HL-60 (cell line): Measurements from ENCODE around the gene WTIP.
"Not testable (repeated sequence)": the region's sequence is repeated elsewhere in the genome, so short reads cannot be mapped to it uniquely, and the experiment has no call there.

ENCODE experiments used
- DNase-seq, 2 experiments: peaks; one replicate each; pipeline ENCODE4 v3.0.0-alpha.2; 2010 to 2020; ENCODE audit warnings: low read depth in 1 of 2, low spot score in 1 of 2
- H3K27ac ChIP-seq: fragments of 250-450 bp; sonication (Bioruptor Pico); replicated peaks from 2 replicates; pipeline ENCODE4 v1.5.1; 2020; ENCODE audit warnings: mild to moderate bottlenecking, moderate library complexity
- H3K27me3 ChIP-seq: fragments of 250-450 bp; sonication (Bioruptor Pico); 2 replicates; pipeline ENCODE4 v1.5.1; 2021; ENCODE audit warnings: mild to moderate bottlenecking, moderate library complexity; ENCODE audit not compliant: insufficient read depth, poor library complexity, severe bottlenecking
- H3K4me3 ChIP-seq: replicated peaks from 2 replicates; pipeline ENCODE4 v1.5.1; 2011; ENCODE audit warnings: mild to moderate bottlenecking, control low read depth, low read length; ENCODE audit not compliant: insufficient read depth
- GABPA ChIP-seq: IDR thresholded peaks from 2 replicates; pipeline ENCODE4 v1.6.1; 2012; ENCODE audit warnings: low read depth
- POLR2AphosphoS5 ChIP-seq: IDR thresholded peaks from 2 replicates; pipeline ENCODE4 v1.6.1; 2012; ENCODE audit warnings: low read depth
- REST ChIP-seq: IDR thresholded peaks from 2 replicates; pipeline ENCODE4 v1.6.1; 2012; ENCODE audit warnings: low read depth; ENCODE audit not compliant: insufficient replicate concordance
- SPI1 ChIP-seq: IDR thresholded peaks from 2 replicates; pipeline ENCODE4 v1.6.1; 2012; ENCODE audit warnings: low read depth, mild to moderate bottlenecking, borderline replicate concordance
- TF ChIP-seq, protein P1 (sequence below): IDR thresholded peaks from one replicate; pipeline ENCODE4 v1.5.1; 2011; ENCODE audit warnings: low read length, control low read depth, inconsistent platforms; ENCODE audit not compliant: insufficient read depth

The WTIP gene

DNA sequence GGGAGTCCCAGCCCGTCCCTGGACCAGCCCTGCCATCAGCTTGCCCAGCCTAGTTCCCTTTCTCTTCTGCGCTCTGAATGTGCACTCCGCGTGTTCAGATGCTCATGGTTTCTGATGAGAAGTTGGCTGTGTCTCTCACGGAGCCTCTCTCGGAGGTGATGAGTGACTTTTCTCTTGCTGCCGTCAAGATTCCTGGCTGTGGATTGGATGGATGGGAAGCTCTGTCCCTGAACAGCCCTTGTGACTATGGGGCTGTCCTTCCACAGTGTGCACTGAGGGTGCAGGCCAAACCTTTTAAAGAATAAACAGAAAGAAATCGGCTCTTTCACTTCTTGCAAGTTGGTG lies 24.4 kb downstream of the WTIP start:
- no peak for DNase-seq
- peaks cover 3% of the 10 kb centered on the region for H3K27me3 ChIP-seq
- no peak for TF ChIP-seq GABPA
- TF ChIP-seq, protein P1, sequence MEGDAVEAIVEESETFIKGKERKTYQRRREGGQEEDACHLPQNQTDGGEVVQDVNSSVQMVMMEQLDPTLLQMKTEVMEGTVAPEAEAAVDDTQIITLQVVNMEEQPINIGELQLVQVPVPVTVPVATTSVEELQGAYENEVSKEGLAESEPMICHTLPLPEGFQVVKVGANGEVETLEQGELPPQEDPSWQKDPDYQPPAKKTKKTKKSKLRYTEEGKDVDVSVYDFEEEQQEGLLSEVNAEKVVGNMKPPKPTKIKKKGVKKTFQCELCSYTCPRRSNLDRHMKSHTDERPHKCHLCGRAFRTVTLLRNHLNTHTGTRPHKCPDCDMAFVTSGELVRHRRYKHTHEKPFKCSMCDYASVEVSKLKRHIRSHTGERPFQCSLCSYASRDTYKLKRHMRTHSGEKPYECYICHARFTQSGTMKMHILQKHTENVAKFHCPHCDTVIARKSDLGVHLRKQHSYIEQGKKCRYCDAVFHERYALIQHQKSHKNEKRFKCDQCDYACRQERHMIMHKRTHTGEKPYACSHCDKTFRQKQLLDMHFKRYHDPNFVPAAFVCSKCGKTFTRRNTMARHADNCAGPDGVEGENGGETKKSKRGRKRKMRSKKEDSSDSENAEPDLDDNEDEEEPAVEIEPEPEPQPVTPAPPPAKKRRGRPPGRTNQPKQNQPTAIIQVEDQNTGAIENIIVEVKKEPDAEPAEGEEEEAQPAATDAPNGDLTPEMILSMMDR, result no peak
- no peak for TF ChIP-seq REST
- no peak for TF ChIP-seq SPI1
- no peak for TF ChIP-seq POLR2AphosphoS5
- no peak overlapping the region for H3K27ac ChIP-seq
- no peak overlapping the region for H3K4me3 ChIP-seq

- DNase-seq, result no peak
Measured at GRCh38 chr19:34507414-34508067, 26.0 kb downstream of the WTIP start.

DNA sequence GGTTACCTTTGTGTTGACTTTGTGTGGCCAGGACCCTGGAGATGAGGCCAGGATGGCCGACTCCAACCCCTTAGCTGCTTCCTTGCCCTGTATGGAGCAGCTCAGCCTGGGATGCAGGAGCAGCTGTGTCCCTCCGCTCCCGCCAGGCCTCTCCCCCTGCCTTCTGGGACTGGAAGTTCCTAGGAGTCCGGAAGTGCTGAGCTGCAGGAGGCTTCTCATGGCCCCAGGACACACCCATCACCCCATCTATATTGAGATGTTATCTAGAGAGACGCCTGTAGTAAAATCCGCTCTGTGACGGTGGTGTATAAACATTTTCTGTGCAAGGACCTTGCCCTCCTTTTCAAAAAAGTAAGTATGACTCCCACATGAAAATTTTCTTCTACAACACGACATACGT lies 27.0 kb downstream of the WTIP start:
- DNase-seq, result no peak
- Histone ChIP-seq H3K27ac (no peak overlapping the region), H3K4me3 (no peak overlapping the region), H3K27me3 (no peaks in the 10 kb centered on the region)
- TF ChIP-seq GABPA, result no peak
- no peak for TF ChIP-seq SPI1
- TF ChIP-seq POLR2AphosphoS5, result no peak
- TF ChIP-seq, protein P1, result no peak
- TF ChIP-seq REST, result no peak

More at GRCh38 chr19:34507414-34508067, 26.0 kb downstream of the WTIP start:
- no peak overlapping the region for H3K27ac ChIP-seq
- TF ChIP-seq GABPA (no peak), REST (no peak), POLR2AphosphoS5 (no peak), SPI1 (no peak)
- TF ChIP-seq, protein P1, result no peak
- no peak overlapping the region for H3K4me3 ChIP-seq
- no peaks in the 10 kb centered on the region for H3K27me3 ChIP-seq

- H3K27ac ChIP-seq, DNase-seq, H3K27me3 ChIP-seq, H3K4me3 ChIP-seq: not testable (repeated sequence)
Measured at GRCh38 chr19:34510904-34511303, 29.3 kb downstream of the WTIP start.
